IPS-18c (cell line): ENCODE results near the gene CLIC3.

Source experiments
- H3K4me3 ChIP-seq: 2 replicates; pipeline ENCODE4 v1.7.0; 2013; ENCODE audit warnings: low read depth, mild to moderate bottlenecking, low read length, moderate library complexity; ENCODE audit not compliant: insufficient read depth
- H3K9me3 ChIP-seq: one replicate; pipeline ENCODE4 v1.6.1; 2013; ENCODE audit warnings: mild to moderate bottlenecking, low read length, moderate library complexity; ENCODE audit not compliant: control insufficient read depth, insufficient read depth

Gene CLIC3

GRCh38 chr9:136996361-136997292 is at the start of gene CLIC3:
TSS of gene CLIC3 (minus strand) at chr9:136996568. CDS start at chr9:136996543, 25 bp downstream.
- Histone ChIP-seq H3K4me3 (peak within 1 kb of the TSS; percentile 34), H3K9me3 (no peaks in the 10 kb centered on the region)

- peak overlapping the region; percentile 59 for H3K4me3 ChIP-seq
These were observed 49.1 kb upstream of the CLIC3 start for GRCh38 chr9:137045294-137046087.

GRCh38 chr9:137044502-137045177 is 48.3 kb upstream of the CLIC3 start:
- Histone ChIP-seq H3K9me3 (no peaks in the 10 kb centered on the region), H3K4me3 (peak overlapping the region; percentile 59; the same call in 1 of the 2 replicates)

More at GRCh38 chr9:137045294-137046087, 49.1 kb upstream of the CLIC3 start:
- H3K9me3 ChIP-seq = no peaks in the 10 kb centered on the region

GRCh38 chr9:137044037-137044436 is 47.7 kb upstream of the CLIC3 start:
- no peaks in the 10 kb centered on the region for H3K9me3 ChIP-seq
- H3K4me3 ChIP-seq = no peak overlapping the region

- H3K9me3 ChIP-seq = no peaks in the 10 kb centered on the region
- H3K4me3 ChIP-seq = no peak overlapping the region
These were observed 46.7 kb upstream of the CLIC3 start for GRCh38 chr9:137042751-137043727.

GRCh38 chr9:137041124-137041523 is 44.8 kb upstream of the CLIC3 start:
- no peaks in the 10 kb centered on the region for H3K9me3 ChIP-seq
- H3K4me3 ChIP-seq = no peak overlapping the region

GRCh38 chr9:137040568-137040967 is 44.2 kb upstream of the CLIC3 start:
- H3K4me3 ChIP-seq = no peak overlapping the region
- H3K9me3 ChIP-seq = no peaks in the 10 kb centered on the region

GRCh38 chr9:137039611-137040366 is 43.4 kb upstream of the CLIC3 start:
- H3K4me3 ChIP-seq = no peak overlapping the region
- no peaks in the 10 kb centered on the region for H3K9me3 ChIP-seq

- Histone ChIP-seq H3K4me3 (no peak overlapping the region), H3K9me3 (no peaks in the 10 kb centered on the region)
These were observed 42.5 kb upstream of the CLIC3 start for GRCh38 chr9:137038916-137039315.

- H3K4me3 ChIP-seq = no peak overlapping the region
- H3K9me3 ChIP-seq = no peaks in the 10 kb centered on the region
These were observed 41.1 kb upstream of the CLIC3 start for GRCh38 chr9:137037483-137037882.

GRCh38 chr9:137037035-137037434 is 40.7 kb upstream of the CLIC3 start:
- Histone ChIP-seq H3K4me3 (no peak overlapping the region), H3K9me3 (no peaks in the 10 kb centered on the region)

- H3K9me3 ChIP-seq = no peaks in the 10 kb centered on the region
- H3K4me3 ChIP-seq = no peak overlapping the region
These were observed 39.6 kb upstream of the CLIC3 start for GRCh38 chr9:137035937-137036336.

- Histone ChIP-seq H3K4me3 (no peak overlapping the region), H3K9me3 (no peaks in the 10 kb centered on the region)
These were observed 39.1 kb upstream of the CLIC3 start for GRCh38 chr9:137035507-137035834.

GRCh38 chr9:137034709-137035506 is 38.5 kb upstream of the CLIC3 start:
- H3K4me3 ChIP-seq = no peak overlapping the region

GRCh38 chr9:137034039-137034708 is 37.8 kb upstream of the CLIC3 start:
- no peak overlapping the region for H3K4me3 ChIP-seq
- H3K9me3 ChIP-seq = no peaks in the 10 kb centered on the region

More at GRCh38 chr9:137034709-137035506, 38.5 kb upstream of the CLIC3 start:
- H3K9me3 ChIP-seq = no peaks in the 10 kb centered on the region
